Measurements from ENCODE around the gene TBC1D16.

The TBC1D16 gene

GRCh38 chr17:79923974-79924638 lies 111.6 kb downstream of the TBC1D16 start:
- no peak for DNase-seq

GRCh38 chr17:79922798-79923197 lies 112.9 kb downstream of the TBC1D16 start:
- no peak for DNase-seq

GRCh38 chr17:79922116-79922601 lies 113.5 kb downstream of the TBC1D16 start:
- DNase-seq = no peak

GRCh38 chr17:79921411-79922115 lies 114.1 kb downstream of the TBC1D16 start:
- DNase-seq = no peak

GRCh38 chr17:79920751-79921410 lies 114.8 kb downstream of the TBC1D16 start:
- no peak for DNase-seq

GRCh38 chr17:79919862-79920720 lies 115.6 kb downstream of the TBC1D16 start:
- DNase-seq = no peak

GRCh38 chr17:79919164-79919585 lies 116.5 kb downstream of the TBC1D16 start:
- DNase-seq = no peak

GRCh38 chr17:79918581-79919163 lies 117.0 kb downstream of the TBC1D16 start:
- no peak for DNase-seq

- no peak for DNase-seq
Observed at GRCh38 chr17:79917902-79918484, 117.7 kb downstream of the TBC1D16 start.

GRCh38 chr17:79916991-79917901 lies 118.4 kb downstream of the TBC1D16 start:
- no peak for DNase-seq

- DNase-seq = no peak
Observed at GRCh38 chr17:79916506-79916905, 119.2 kb downstream of the TBC1D16 start.

- DNase-seq = no peak
Observed at GRCh38 chr17:79915850-79916430, 119.7 kb downstream of the TBC1D16 start.

- no peak for DNase-seq
Observed at GRCh38 chr17:79914813-79915740, 120.6 kb downstream of the TBC1D16 start.

- no peak for DNase-seq
Observed at GRCh38 chr17:79913896-79914812, 121.5 kb downstream of the TBC1D16 start.

- no peak for DNase-seq
Observed at GRCh38 chr17:79913451-79913850, 122.2 kb downstream of the TBC1D16 start.

GRCh38 chr17:79912552-79913330 lies 122.9 kb downstream of the TBC1D16 start:
- no peak for DNase-seq
